ENCODE data around the gene SEMA3G.

- TF ChIP-seq CTCF (conservative IDR thresholded peaks at IDR 0.05 in 1 of 2, IDR thresholded peaks at IDR 0.05 in 1 of 2; ENCODE audit: low read depth in 1 of 2, low read length in 2 of 2) (no peak), EZH2 (IDR thresholded peaks at IDR 0.05; ENCODE audit: low read length, missing control alignments) (no peak)
These were observed 18.5 kb upstream of the SEMA3G start for GRCh38 chr3:52463416-52463815.
